HG03097 (cell line): ENCODE data around the gene DMXL2.
"Not testable (repeated sequence)": the region's sequence is repeated elsewhere in the genome, so short reads cannot be mapped to it uniquely, and the experiment has no call there.

Experiments
- ATAC-seq: cut with Tn5 transposase; IDR thresholded peaks from one replicate; pipeline ENCODE4 v1.9.1; 2021; ENCODE audit not compliant: unreplicated experiment, low FRiP score

DMXL2 gene

GRCh38 chr15:51622604-51623370 lies at the start of gene DMXL2:
DMXL2 (minus strand) TSS chr15:51622771; CDS start chr15:51622545, 226 bp downstream.
- peak; percentile 23 for ATAC-seq

GRCh38 chr15:51672155-51672687 lies 49.6 kb upstream of the DMXL2 start:
- no peak for ATAC-seq

GRCh38 chr15:51669381-51669780 lies 46.8 kb upstream of the DMXL2 start:
- no peak for ATAC-seq

- no peak for ATAC-seq
These were observed 45.9 kb upstream of the DMXL2 start for GRCh38 chr15:51668446-51668845.

- ATAC-seq: no peak
These were observed 44.9 kb upstream of the DMXL2 start for GRCh38 chr15:51667478-51667877.

- no peak for ATAC-seq
These were observed 38.5 kb upstream of the DMXL2 start for GRCh38 chr15:51661072-51661471.

GRCh38 chr15:51658664-51659063 lies 36.1 kb upstream of the DMXL2 start:
- ATAC-seq: no peak

GRCh38 chr15:51655401-51656057 lies 33.0 kb upstream of the DMXL2 start:
- ATAC-seq: not testable (repeated sequence)

- ATAC-seq: no peak
These were observed 29.6 kb upstream of the DMXL2 start for GRCh38 chr15:51652084-51652668.

GRCh38 chr15:51649659-51650521 lies 27.3 kb upstream of the DMXL2 start:
- ATAC-seq: peak; percentile 59

GRCh38 chr15:51648643-51649042 lies 26.1 kb upstream of the DMXL2 start:
- ATAC-seq: not testable (repeated sequence)

GRCh38 chr15:51648101-51648500 lies 25.5 kb upstream of the DMXL2 start:
- ATAC-seq: not testable (repeated sequence)

- no peak for ATAC-seq
These were observed 24.6 kb upstream of the DMXL2 start for GRCh38 chr15:51647128-51647562.

GRCh38 chr15:51642696-51643095 lies 20.1 kb upstream of the DMXL2 start:
- no peak for ATAC-seq

- no peak for ATAC-seq
These were observed 19.0 kb upstream of the DMXL2 start for GRCh38 chr15:51641490-51642130.

GRCh38 chr15:51634591-51635198 lies 12.1 kb upstream of the DMXL2 start:
- ATAC-seq: no peak

GRCh38 chr15:51629612-51630011 lies 7.0 kb upstream of the DMXL2 start:
- no peak for ATAC-seq

GRCh38 chr15:51625236-51625635 lies 2.7 kb upstream of the DMXL2 start:
- no peak for ATAC-seq

GRCh38 chr15:51624022-51624421 lies 1.5 kb upstream of the DMXL2 start:
- no peak for ATAC-seq
